GM12801 (cell line): ENCODE data around the gene NDUFV3.

Experiments
- TF ChIP-seq, protein P1 (sequence below): IDR thresholded peaks from one replicate; pipeline ENCODE4 v1.5.1; 2011; ENCODE audit warnings: control low read depth; ENCODE audit not compliant: insufficient read length; ENCODE audit errors: extremely low read depth

NDUFV3 gene

DNA sequence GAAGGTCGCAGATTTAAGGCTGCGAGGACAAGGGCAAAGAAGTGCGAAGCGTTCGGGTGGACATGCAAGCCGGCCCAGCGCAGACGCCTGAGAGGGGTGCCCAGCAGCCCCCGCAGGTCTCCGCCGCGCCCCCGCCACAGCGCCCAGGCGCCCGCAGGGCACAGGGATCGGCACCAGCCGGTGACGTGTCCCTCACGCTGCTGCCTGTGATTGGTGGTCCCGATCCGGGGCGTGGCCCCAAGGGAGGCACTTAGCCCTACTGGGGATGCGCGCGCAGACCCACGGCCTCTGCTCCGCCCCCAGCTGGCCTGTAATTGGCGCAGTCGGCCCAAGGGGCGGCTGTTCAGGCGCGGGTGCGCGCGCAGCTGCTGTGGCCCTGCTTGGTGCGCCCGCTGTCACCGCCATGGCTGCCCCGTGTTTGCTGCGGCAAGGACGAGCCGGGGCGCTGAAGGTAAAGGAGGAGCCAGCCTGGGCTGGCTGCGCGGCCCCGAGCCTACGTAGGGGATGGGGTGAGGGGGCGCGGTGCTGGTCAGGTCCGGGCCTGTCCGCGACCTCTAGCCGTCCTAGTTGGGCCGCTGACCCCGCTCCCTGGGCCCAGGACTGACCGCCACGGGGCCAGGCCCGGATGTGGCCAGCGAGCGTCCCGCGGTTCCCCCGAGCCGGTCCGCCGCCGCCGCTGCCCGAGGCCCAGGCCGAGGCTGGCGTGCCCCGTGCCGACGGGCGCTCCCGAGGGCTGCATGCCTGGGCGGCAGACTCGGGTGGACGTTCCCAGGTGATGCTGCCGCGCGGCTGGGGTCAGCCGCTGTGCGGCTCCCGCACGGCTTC lies at the start of gene NDUFV3:
Gene NDUFV3, plus strand, starts transcription at position 379 of the 825 bp plus-strand sequence. Its CDS starts 25 bp downstream, at position 404.
- TF ChIP-seq, protein P1, sequence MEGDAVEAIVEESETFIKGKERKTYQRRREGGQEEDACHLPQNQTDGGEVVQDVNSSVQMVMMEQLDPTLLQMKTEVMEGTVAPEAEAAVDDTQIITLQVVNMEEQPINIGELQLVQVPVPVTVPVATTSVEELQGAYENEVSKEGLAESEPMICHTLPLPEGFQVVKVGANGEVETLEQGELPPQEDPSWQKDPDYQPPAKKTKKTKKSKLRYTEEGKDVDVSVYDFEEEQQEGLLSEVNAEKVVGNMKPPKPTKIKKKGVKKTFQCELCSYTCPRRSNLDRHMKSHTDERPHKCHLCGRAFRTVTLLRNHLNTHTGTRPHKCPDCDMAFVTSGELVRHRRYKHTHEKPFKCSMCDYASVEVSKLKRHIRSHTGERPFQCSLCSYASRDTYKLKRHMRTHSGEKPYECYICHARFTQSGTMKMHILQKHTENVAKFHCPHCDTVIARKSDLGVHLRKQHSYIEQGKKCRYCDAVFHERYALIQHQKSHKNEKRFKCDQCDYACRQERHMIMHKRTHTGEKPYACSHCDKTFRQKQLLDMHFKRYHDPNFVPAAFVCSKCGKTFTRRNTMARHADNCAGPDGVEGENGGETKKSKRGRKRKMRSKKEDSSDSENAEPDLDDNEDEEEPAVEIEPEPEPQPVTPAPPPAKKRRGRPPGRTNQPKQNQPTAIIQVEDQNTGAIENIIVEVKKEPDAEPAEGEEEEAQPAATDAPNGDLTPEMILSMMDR = no peak

DNA sequence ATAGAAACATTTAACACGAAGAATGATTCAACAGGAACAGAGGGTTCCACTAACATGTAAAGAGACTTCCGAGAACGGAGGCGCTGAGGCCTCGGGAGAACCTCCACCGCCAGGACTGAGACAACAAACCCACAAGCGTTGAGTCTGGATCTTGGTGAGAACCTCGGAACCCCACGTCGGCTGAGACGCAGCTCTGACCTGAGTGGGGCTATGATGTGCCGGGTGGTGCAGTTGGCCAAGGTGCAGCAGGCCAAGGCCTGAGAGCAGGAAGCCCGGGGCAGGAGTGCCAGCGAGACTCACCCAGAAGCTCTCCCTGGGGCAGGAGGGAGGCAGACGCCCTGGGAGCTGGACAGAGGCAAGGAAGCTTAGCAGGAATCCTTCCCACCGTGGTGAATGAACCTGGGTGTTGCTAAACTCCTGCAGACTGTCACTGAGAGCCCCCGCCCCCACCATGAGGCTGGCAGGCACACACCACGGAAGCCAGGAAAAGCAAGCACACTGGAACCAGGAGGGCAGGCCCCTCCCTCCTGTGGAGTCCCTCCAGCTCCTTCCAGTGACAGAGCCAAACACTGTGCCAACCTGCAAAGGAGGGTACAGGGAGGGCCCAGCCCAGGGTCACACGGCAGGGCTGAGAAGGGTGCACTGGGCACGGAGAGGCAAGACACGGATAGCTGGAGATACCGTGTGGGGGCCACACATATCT lies 48.5 kb upstream of the NDUFV3 start:
- TF ChIP-seq, protein P1 = no peak

DNA sequence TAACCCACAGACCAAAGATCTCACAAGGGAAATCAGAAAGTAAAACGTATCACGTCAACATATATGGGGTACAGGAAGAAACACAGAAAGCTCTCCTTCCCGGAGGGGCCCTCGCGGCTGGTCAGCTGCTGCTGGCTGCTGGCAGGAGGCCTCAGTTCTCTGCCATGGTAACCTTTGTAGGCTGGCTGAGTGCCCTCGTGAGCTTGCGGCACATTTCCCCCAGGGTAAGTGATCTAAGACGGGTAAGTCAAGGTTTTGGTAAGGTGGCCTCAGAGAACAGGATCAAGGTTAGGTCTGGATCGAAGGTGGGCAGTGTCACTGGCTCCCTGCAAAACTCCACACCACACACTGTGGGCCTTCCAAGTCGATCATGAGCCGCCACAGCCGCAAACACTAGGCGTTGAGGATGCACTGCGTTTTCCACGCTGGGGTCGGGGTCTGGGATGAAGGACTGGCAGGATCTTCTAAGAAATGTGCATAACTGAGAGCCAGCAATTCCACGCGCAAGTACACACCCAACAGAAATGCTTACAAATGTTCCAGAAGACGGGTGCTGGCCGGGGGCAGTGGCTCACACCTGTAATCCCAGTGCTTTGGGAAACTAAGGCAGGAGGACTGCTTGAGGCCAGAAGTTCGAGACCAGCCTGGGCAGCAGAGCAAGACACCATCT lies 47.7 kb upstream of the NDUFV3 start:
- TF ChIP-seq, protein P1 = no peak

DNA sequence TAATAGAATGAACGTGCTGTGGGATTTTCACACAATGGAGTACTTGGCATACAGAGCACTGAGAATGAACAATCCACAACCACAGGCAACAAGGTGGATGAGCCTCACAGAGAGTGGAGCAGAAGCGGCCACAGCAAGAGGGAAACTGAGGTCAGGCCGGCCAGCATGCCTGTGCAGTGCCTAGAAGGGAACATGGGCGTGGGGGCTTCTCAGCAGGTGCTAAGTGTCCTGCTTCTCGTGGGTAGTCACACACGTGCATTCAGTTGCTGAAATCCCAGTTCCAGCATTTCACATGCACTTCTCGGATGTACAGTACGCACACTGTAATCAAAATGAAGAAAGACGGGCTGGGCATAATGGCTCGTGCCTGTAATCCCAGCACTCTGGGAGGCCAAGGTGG lies 46.9 kb upstream of the NDUFV3 start:
- TF ChIP-seq, protein P1 = no peak

DNA sequence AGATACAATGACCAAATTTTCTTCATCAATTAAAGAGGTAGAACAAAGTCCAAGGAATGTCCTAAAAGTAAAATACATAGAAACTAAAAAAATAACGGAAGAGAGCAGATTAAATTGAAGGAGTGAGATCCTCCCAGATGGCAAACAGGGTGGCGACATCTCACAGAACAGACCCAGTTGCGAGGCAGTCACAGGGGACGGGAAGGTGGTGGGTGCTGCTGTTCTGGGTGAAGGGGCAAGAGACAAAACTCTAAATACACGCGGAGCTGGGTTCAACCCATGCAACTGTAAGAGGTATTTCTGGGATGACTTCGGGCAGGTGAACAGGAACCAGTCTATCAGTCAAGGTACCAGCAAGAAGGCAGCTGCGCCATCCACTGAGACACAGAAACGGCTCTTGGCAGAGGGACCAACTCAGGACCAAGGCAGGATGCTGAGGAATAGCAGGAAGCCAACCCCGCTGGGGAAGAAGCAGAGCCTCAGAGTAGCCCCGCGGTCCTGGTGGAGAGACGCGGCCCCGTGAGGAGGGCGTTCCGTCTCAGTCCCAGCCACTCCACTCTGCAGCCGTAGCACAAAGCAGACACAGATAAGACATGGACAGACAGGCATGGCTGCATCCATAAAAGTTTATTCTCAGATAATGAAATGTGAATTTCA lies 45.9 kb upstream of the NDUFV3 start:
- TF ChIP-seq, protein P1 = no peak

DNA sequence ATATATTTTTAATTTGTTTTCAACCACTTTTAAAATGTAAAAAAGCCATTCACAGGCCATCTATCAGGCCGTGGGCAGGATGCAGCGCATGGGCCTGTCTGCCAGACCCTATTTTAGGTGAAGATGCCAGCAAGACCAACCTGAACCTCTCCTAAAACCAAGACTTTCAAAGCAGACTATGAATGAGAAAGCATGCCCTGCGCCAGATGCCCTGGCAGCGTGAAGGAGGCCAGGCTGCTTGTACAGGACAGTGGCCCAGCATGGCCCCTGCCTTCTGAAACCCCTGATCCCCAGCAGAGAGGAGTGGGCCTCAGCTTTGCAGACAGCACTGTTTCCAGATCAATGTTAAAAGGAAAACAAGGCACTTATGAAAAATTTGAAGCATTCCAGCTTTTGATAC lies 45.4 kb upstream of the NDUFV3 start:
- TF ChIP-seq, protein P1 = no peak
